Right lobe of liver (tissue), 4 donors: ENCODE data around the gene RCN2.

Source experiments
- CTCF ChIP-seq, 4 donors: fragments of 200-600 bp in 3 of 4; fragments of 450-650 bp in 1 of 4; IDR thresholded peaks; one replicate each; pipeline versions ENCODE4 v1.5.1 to v1.8.0; 2016 to 2022; ENCODE audit warnings: antibody characterized with exemption in 4 of 4, mild to moderate bottlenecking in 2 of 4
- POLR2A ChIP-seq: fragments of 450-650 bp; IDR thresholded peaks from one replicate; pipeline ENCODE4 v1.6.1; 2017; ENCODE audit warnings: antibody characterized with exemption, mild to moderate bottlenecking
- donor health status: DM: no; HTN: no; CAD: no.
- donor health status: DM: no; HTN: no; CAD: no.
- donor health status: DM: no; HTN: yes; CAD: no.

DNA sequence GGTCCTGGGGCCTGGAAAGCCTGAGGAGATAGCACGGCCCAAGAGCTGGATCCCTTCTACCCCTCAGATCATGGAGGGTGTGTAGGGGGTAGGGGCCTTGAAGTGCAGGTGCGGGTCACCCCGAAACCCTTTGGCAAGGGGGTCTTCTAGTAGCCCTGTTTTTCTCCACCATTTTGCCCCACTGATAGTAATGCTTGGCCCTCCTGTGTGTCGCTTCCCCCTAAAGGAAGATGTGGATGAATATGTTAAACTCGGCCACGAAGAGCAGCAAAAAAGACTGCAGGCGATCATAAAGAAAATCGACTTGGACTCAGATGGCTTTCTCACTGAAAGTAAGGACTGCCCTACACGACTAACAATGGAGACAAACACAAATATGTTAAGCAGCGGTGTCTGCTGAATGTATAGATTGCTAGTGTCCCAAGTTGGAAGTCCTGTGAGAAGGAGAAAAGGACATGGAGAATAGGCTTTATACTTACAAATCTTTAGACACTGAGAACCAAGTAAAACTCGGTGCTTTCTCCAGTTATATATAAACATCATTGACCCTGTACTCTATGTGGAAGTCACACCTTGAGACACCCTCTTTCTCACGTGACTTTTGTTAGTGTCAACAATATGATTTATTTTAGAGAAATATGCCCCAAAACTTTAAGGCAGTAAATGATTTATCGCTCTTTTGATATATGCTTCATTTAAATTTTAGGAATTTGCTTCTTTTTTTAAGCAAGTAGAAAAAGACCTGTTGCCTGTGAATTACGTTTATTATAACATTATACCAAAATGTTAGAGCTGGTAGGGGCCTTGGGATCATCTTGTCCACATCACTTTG is 802 bp downstream of the RCN2 start:
- TF ChIP-seq POLR2A (no peak), CTCF (IDR thresholded peaks at IDR 0.05) (no peak)
